Astrocyte (in vitro differentiated cells and primary cell): ENCODE data around the gene IFIT2.

Experiments
- CTCF ChIP-seq: IDR thresholded peaks from 2 replicates; pipeline ENCODE4 v1.5.1; 2011; ENCODE audit warnings: low read depth, mild to moderate bottlenecking, inconsistent platforms, low read length, moderate library complexity; ENCODE audit not compliant: insufficient read depth
- EZH2 ChIP-seq: IDR thresholded peaks from 2 replicates; pipeline ENCODE4 v1.6.1; 2012; ENCODE audit warnings: mild to moderate bottlenecking, low read length, inconsistent platforms; ENCODE audit not compliant: insufficient read depth

DNA sequence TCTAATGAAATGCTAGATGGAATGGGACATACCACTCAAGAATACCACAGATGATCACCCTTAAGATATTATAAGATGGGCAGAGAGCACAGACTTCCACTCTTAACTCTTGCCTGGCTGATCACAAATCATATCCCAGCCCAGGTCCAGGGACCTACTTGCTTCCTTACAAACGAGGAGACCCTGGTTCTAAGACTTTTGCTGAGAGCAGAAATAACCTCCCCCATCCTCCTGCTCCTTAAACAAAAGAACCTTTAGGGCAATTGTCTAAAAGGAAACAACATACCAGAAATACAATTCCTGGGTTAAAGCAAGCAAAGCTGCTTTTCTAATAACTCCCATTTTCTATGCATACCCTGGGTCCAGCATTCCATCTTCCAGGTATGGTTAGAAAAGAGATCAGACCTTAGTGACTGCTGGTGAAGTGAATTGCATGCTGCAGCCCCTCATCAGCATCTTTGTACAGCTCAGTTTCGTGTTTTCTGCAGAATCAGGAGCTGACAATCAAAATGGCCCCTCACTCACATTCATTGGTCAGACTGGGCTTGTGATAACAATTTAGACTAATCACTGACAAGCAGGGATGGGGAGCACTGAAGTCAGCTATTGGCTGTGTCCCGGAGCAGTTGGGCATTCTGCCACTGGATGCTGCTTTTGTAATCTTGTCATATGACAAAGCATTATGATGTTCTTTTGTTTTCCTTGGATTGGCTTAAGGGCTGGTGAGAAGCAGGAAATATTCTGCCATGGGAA lies 40.5 kb downstream of the IFIT2 start:
- TF ChIP-seq CTCF (no peak), EZH2 (no peak)
